Ovary (tissue), 3 donors: Measurements from ENCODE around the gene SLX4IP.

Experiments
- CTCF ChIP-seq, 3 donors: fragments of 450-650 bp in 2 of 3; fragments of 200-600 bp in 1 of 3; IDR thresholded peaks; one replicate each; pipeline versions ENCODE4 v1.5.1 to v1.8.0; 2016 to 2022; ENCODE audit warnings: antibody characterized with exemption in 3 of 3, mild to moderate bottlenecking in 1 of 3
- EP300 ChIP-seq: sonication (generic); formaldehyde crosslinking; IDR thresholded peaks from one replicate; pipeline ENCODE4 v1.6.1; 2017; ENCODE audit warnings: antibody characterized with exemption
- POLR2A ChIP-seq: fragments of 450-650 bp; IDR thresholded peaks from one replicate; pipeline ENCODE4 v1.6.1; 2017; ENCODE audit warnings: antibody characterized with exemption, mild to moderate bottlenecking, moderate library complexity
- donor health status: DM: no; HTN: no; CAD: no.

GRCh38 chr20:10602221-10602871 lies 167.2 kb downstream of the SLX4IP start:
- TF ChIP-seq POLR2A (no peak), CTCF (IDR thresholded peaks at IDR 0.05) (no peak), EP300 (no peak)
